Panc1 (cell line): ENCODE measurements around the gene ARHGAP45.

Experiments used
- CTCF ChIP-seq: fragments of 450-650 bp; IDR thresholded peaks from 2 replicates; pipeline ENCODE4 v1.5.1; 2017; ENCODE audit warnings: mild to moderate bottlenecking
- POLR2AphosphoS5 ChIP-seq: IDR thresholded peaks from 2 replicates; pipeline ENCODE4 v1.6.1; 2012; ENCODE audit warnings: mild to moderate bottlenecking, low read depth, low read length, moderate library complexity
- REST ChIP-seq, 2 experiments: IDR thresholded peaks; 2 replicates each; pipeline ENCODE4 v1.6.1; 2011 to 2012; ENCODE audit warnings: low read depth in 2 of 2, control low read depth in 1 of 2, low read length in 1 of 2, mild to moderate bottlenecking in 1 of 2, moderate library complexity in 1 of 2; ENCODE audit not compliant: insufficient read depth in 1 of 2
- SIN3A ChIP-seq: IDR thresholded peaks from 2 replicates; pipeline ENCODE4 v1.6.1; 2012; ENCODE audit warnings: low read depth, mild to moderate bottlenecking, low read length, moderate library complexity, borderline replicate concordance; ENCODE audit not compliant: insufficient read depth
- TCF7L2 ChIP-seq: IDR thresholded peaks from 2 replicates; pipeline ENCODE4 v1.6.1; 2011; ENCODE audit warnings: mild to moderate bottlenecking, low read depth, low read length, inconsistent platforms

- TF ChIP-seq CTCF (no peak), TCF7L2 (no peak), REST (IDR thresholded peaks at IDR 0.05; ENCODE audit: insufficient read depth in 1 of 2, low read depth in 2 of 2, low read length in 1 of 2) (no peak), POLR2AphosphoS5 (no peak), SIN3A (no peak)
These were observed 24.0 kb downstream of the ARHGAP45 start for GRCh38 chr19:1090731-1091543.
